K562 (cell line): Measurements from ENCODE around the gene RAP1A. TPM values are rescaled to one million over a fixed set of nuclear protein-coding genes. Genes with fewer than 3 reads are reported as not detected.

Source experiments
- CLOCK ChIP-seq: fragments of 250-450 bp; sonication (Bioruptor Pico); IDR thresholded peaks from 2 replicates; pipeline ENCODE4 v1.4.0; 2020; ENCODE audit warnings: mild to moderate bottlenecking, moderate library complexity, borderline replicate concordance
- ELF2 ChIP-seq: fragments of 250-450 bp; sonication (Bioruptor Pico); IDR thresholded peaks from 2 replicates; pipeline ENCODE4 v1.5.0; 2021; ENCODE audit warnings: mild to moderate bottlenecking
- GABPA ChIP-seq: fragments of 200-800 bp; sonication (Bioruptor generic); conservative IDR thresholded peaks from 2 replicates; pipeline ENCODE4 v1.6.1; 2016; ENCODE audit warnings: low read depth, missing genetic modification characterization, missing compliant biosample characterization
- MAFF ChIP-seq: IDR thresholded peaks from 2 replicates; pipeline ENCODE4 v1.6.1; 2012; ENCODE audit warnings: low read length, improper control_type of control experiment
- MGA ChIP-seq: fragments of 450-650 bp; IDR thresholded peaks from 2 replicates; pipeline ENCODE4 v1.6.1; 2016; ENCODE audit warnings: mild to moderate bottlenecking, moderate library complexity
- MNT ChIP-seq, 2 experiments: fragments of 450-650 bp; conservative IDR thresholded peaks; 2 replicates each; pipeline ENCODE4 v1.6.1; 2017; ENCODE audit warnings: mild to moderate bottlenecking in 2 of 2, moderate library complexity in 2 of 2
- MYC ChIP-seq, 2 experiments: fragments of 250-450 bp in 1 of 2; sonication (Bioruptor Pico) in 1 of 2; IDR thresholded peaks; 2 replicates each; pipeline versions ENCODE4 v1.5.1 to v1.6.1; 2012 to 2021; ENCODE audit warnings: low read depth in 2 of 2, borderline replicate concordance in 1 of 2, improper control_type of control experiment in 1 of 2, low read length in 1 of 2, mild to moderate bottlenecking in 1 of 2, moderate library complexity in 1 of 2
- POLR2B ChIP-seq: fragments of 450-650 bp; IDR thresholded peaks from 2 replicates; pipeline ENCODE4 v1.6.1; 2018; ENCODE audit warnings: low read depth; ENCODE audit not compliant: partially characterized antibody
- SMARCE1 ChIP-seq: fragments of 450-650 bp; IDR thresholded peaks from 2 replicates; pipeline ENCODE4 v1.7.1; 2016; ENCODE audit warnings: mild to moderate bottlenecking
- TCF7L2 ChIP-seq: fragments of 150-350 bp; IDR thresholded peaks from 2 replicates; pipeline ENCODE4 v1.6.1; 2016; ENCODE audit warnings: low read depth, mild to moderate bottlenecking, low read length, moderate library complexity
- polyA plus RNA-seq, 8 experiments: library from polyadenylated mRNA; depleted of rRNA in 4 of 8; stranded (reverse) in 5 of 8; unstranded in 3 of 8; fragments of >200 nt; fragmentation: Nextera tagmentation in 2 of 8; fragmentation: Illumina TruSeq in 1 of 8; extraction: Ambion mirVana in 2 of 8; extraction: Trizol in 1 of 8; gene quantifications; 2 replicates each; pipeline versions ENCODE4 v1.2.1 to v1.2.3, GENCODE V29; 2011 to 2014; ENCODE audit warnings: inconsistent platforms in 1 of 8, missing spikeins in 1 of 8
- total RNA-seq, 7 experiments: library from RNA; depleted of rRNA in 6 of 7; stranded (reverse); fragments of >200 nt in 6 of 7; fragmentation: Illumina TruSeq in 2 of 7; extraction: Trizol in 2 of 7; gene quantifications; 2 replicates each; pipeline versions ENCODE4 v1.2.1 to v1.2.3, GENCODE V29; 2011 to 2021; ENCODE audit warnings: low replicate concordance in 1 of 7

RAP1A gene
- total and polyA plus RNA-seq, 9 of the 15 experiments (the other 6 are each of a cell fraction or from before 2014, with no cell fraction given) = 13.4 to 86.2 (median 32.5) TPM

- TF ChIP-seq MYC (IDR thresholded peaks at IDR 0.05; ENCODE audit: low read depth, low read length) (no peak), MYC (CRISPR knock-in tag; IDR thresholded peaks at IDR 0.05; ENCODE audit: borderline replicate concordance, low read depth) (no peak), GABPA (tag) (peak; percentile 77), ELF2 (CRISPR knock-in tag) (no peak), MAFF (no peak; the same call in 1 of the 2 replicates), MNT (conservative IDR thresholded peaks at IDR 0.05) (no peak), MGA (no peak), TCF7L2 (no peak), POLR2B (no peak), CLOCK (no peak), SMARCE1 (no peak)
These were observed 113.8 kb downstream of the RAP1A start (continued) for GRCh38 chr1:111733183-111733991.
